HG02981 (cell line): Measurements from ENCODE around the gene VOPP1.

Experiments
- ATAC-seq: cut with Tn5 transposase; IDR thresholded peaks from one replicate; pipeline ENCODE4 v1.9.1; 2021; ENCODE audit warnings: mild to moderate bottlenecking, moderate library complexity; ENCODE audit not compliant: unreplicated experiment

The VOPP1 gene

GRCh38 chr7:55556031-55556430 lies 16.3 kb downstream of the VOPP1 start:
- ATAC-seq = no peak

GRCh38 chr7:55555160-55555559 lies 17.1 kb downstream of the VOPP1 start:
- ATAC-seq = no peak

GRCh38 chr7:55554038-55554437 lies 18.3 kb downstream of the VOPP1 start:
- no peak for ATAC-seq

GRCh38 chr7:55553024-55553345 lies 19.3 kb downstream of the VOPP1 start:
- ATAC-seq = no peak

- ATAC-seq = no peak
Measured at GRCh38 chr7:55552320-55553023, 19.8 kb downstream of the VOPP1 start.

GRCh38 chr7:55550841-55551537 lies 21.3 kb downstream of the VOPP1 start:
- ATAC-seq = no peak

- no peak for ATAC-seq
Measured at GRCh38 chr7:55550010-55550663, 22.2 kb downstream of the VOPP1 start.

- peak; percentile 40 for ATAC-seq
Measured at GRCh38 chr7:55549457-55549856, 22.8 kb downstream of the VOPP1 start.

- peak; percentile 45 for ATAC-seq
Measured at GRCh38 chr7:55548295-55548731, 24.0 kb downstream of the VOPP1 start.

- ATAC-seq = no peak
Measured at GRCh38 chr7:55546814-55547213, 25.5 kb downstream of the VOPP1 start.

GRCh38 chr7:55545496-55545895 lies 26.8 kb downstream of the VOPP1 start:
- no peak for ATAC-seq

- ATAC-seq = no peak
Measured at GRCh38 chr7:55540226-55540858, 32.0 kb downstream of the VOPP1 start.

GRCh38 chr7:55539380-55539779 lies 32.9 kb downstream of the VOPP1 start:
- no peak for ATAC-seq

- no peak for ATAC-seq
Measured at GRCh38 chr7:55538538-55538937, 33.8 kb downstream of the VOPP1 start.

GRCh38 chr7:55537458-55537990 lies 34.8 kb downstream of the VOPP1 start:
- no peak for ATAC-seq

GRCh38 chr7:55536619-55537457 lies 35.5 kb downstream of the VOPP1 start:
- no peak for ATAC-seq

GRCh38 chr7:55535617-55536016 lies 36.7 kb downstream of the VOPP1 start:
- ATAC-seq = no peak

- ATAC-seq = no peak
Measured at GRCh38 chr7:55534916-55535590, 37.2 kb downstream of the VOPP1 start.

- peak; percentile 68 for ATAC-seq
Measured at GRCh38 chr7:55534262-55534915, 37.9 kb downstream of the VOPP1 start.
